GM19372 (cell line): ENCODE results near the gene CDC23.
A peak's percentile ranks its signal among the peaks of the same experiment; 100 is the strongest.
"Not testable (repeated sequence)": the region's sequence is repeated elsewhere in the genome, so short reads cannot be mapped to it uniquely, and the experiment has no call there.

Experiments used
- ATAC-seq: cut with Tn5 transposase; IDR thresholded peaks from one replicate; pipeline ENCODE4 v1.9.1; 2021; ENCODE audit warnings: mild to moderate bottlenecking, low read depth, moderate library complexity; ENCODE audit not compliant: unreplicated experiment

The CDC23 gene

GRCh38 chr5:138216799-138217198 lies 3.7 kb upstream of the CDC23 start:
- ATAC-seq, result no peak

GRCh38 chr5:138212828-138213160 lies 329 bp downstream of the CDC23 start:
- ATAC-seq, result peak; percentile 21

GRCh38 chr5:138210985-138211384 lies 2.1 kb downstream of the CDC23 start:
- ATAC-seq, result no peak

- not testable (repeated sequence) for ATAC-seq
Measured at GRCh38 chr5:138193859-138194258, 19.3 kb downstream of the CDC23 start.

GRCh38 chr5:138192826-138193225 lies 20.3 kb downstream of the CDC23 start:
- ATAC-seq, result no peak

GRCh38 chr5:138188626-138189025 lies 24.5 kb downstream of the CDC23 start:
- ATAC-seq, result no peak

GRCh38 chr5:138186002-138186447 lies 27.1 kb downstream of the CDC23 start:
- ATAC-seq, result no peak

GRCh38 chr5:138182808-138183207 lies 30.3 kb downstream of the CDC23 start:
- no peak for ATAC-seq

GRCh38 chr5:138180841-138181240 lies 32.3 kb downstream of the CDC23 start:
- no peak for ATAC-seq

- ATAC-seq, result no peak
Measured at GRCh38 chr5:138180183-138180782, 32.8 kb downstream of the CDC23 start.

GRCh38 chr5:138179277-138179857 lies 33.8 kb downstream of the CDC23 start:
- ATAC-seq, result no peak

- ATAC-seq, result peak; percentile 73
Measured at GRCh38 chr5:138178516-138179276, 34.4 kb downstream of the CDC23 start, which contains the start of the genes BRD8 and KIF20A. TSS of gene BRD8 (minus strand) at chr5:138178630. CDS start at chr5:138178614, 16 bp downstream. TSS of gene KIF20A (plus strand) at chr5:138179112. CDS start at chr5:138179681, 569 bp downstream.

- ATAC-seq, result no peak
Measured at GRCh38 chr5:138177941-138178515, 35.1 kb downstream of the CDC23 start.

- ATAC-seq, result no peak
Measured at GRCh38 chr5:138170299-138170698, 42.8 kb downstream of the CDC23 start.

- ATAC-seq, result no peak
Measured at GRCh38 chr5:138169124-138169523, 44.0 kb downstream of the CDC23 start.

GRCh38 chr5:138163721-138164120 lies 49.4 kb downstream of the CDC23 start:
- ATAC-seq, result no peak

GRCh38 chr5:138160706-138161105 lies 52.4 kb downstream of the CDC23 start:
- ATAC-seq, result no peak

- no peak for ATAC-seq
Measured at GRCh38 chr5:138159666-138160065, 53.5 kb downstream of the CDC23 start.

- no peak for ATAC-seq
Measured at GRCh38 chr5:138157626-138158025, 55.5 kb downstream of the CDC23 start.

- ATAC-seq, result not testable (repeated sequence)
Measured at GRCh38 chr5:138155977-138156376, 57.1 kb downstream of the CDC23 start.

- no peak for ATAC-seq
Measured at GRCh38 chr5:138149530-138149929, 63.6 kb downstream of the CDC23 start.
